Uterus (tissue), 4 donors: Measurements from ENCODE around the gene TXNDC11. TPM values are rescaled to one million over a fixed set of nuclear protein-coding genes. Genes with fewer than 3 reads are reported as not detected.

Experiments
- DNase-seq, 2 donors: peaks; one replicate each; pipeline ENCODE4 v3.0.0-alpha.2; 2019 to 2020
- H3K27ac ChIP-seq, 2 donors: fragments of 200-600 bp; sonication (generic); 1 replicate in 1 of 2; 2 replicates in 1 of 2; pipeline ENCODE4 v1.5.1; 2016 to 2018
- H3K27me3 ChIP-seq, 2 donors: fragments of 200-600 bp; sonication (generic); one replicate each; pipeline ENCODE4 v1.5.1; 2018 to 2019; ENCODE audit warnings: control low read depth in 1 of 2
- H3K36me3 ChIP-seq, 2 donors: fragments of 200-600 bp; sonication (generic); one replicate each; pipeline ENCODE4 v1.5.1; 2019; ENCODE audit warnings: control low read depth in 1 of 2
- H3K4me1 ChIP-seq, 2 donors: fragments of 200-600 bp; sonication (generic); one replicate each; pipeline ENCODE4 v1.5.1; 2018 to 2019; ENCODE audit warnings: control low read depth in 1 of 2
- H3K4me3 ChIP-seq, 2 donors: fragments of 200-600 bp; sonication (generic); 1 replicate in 1 of 2; 2 replicates in 1 of 2; pipeline ENCODE4 v1.5.1; 2018 to 2019; ENCODE audit warnings: mild to moderate bottlenecking in 1 of 2
- H3K9me3 ChIP-seq, 2 donors: fragments of 200-600 bp; sonication (generic); one replicate each; pipeline ENCODE4 v1.5.1; 2019; ENCODE audit warnings: control low read depth in 1 of 2
- POLR2A ChIP-seq, 2 donors: fragments of 450-650 bp; IDR thresholded peaks; one replicate each; pipeline ENCODE4 v1.6.1; 2016; ENCODE audit warnings: antibody characterized with exemption in 2 of 2, mild to moderate bottlenecking in 1 of 2, moderate library complexity in 1 of 2
- intact Hi-C: fragments of 100-400 bp; cut with DNase I; formaldehyde crosslinking; loops from one replicate; pipeline ENCODE4 v1.15.1; 2023; ENCODE audit warnings: low total_unique reads
- total RNA-seq, 4 donors: library from RNA; depleted of rRNA in 3 of 4; stranded (reverse); fragments of >200 nt in 3 of 4; gene quantifications; one replicate each; pipeline versions ENCODE4 v1.1.0 to v1.2.4, GENCODE V29; 2014 to 2023
- TF ChIP-seq, protein P1 (sequence below), 4 experiments: fragments of 200-600 bp in 2 of 4; fragments of 450-650 bp in 2 of 4; sonication (generic) in 2 of 4; IDR thresholded peaks; one replicate each; pipeline ENCODE4 v1.5.1; 2016 to 2019; ENCODE audit warnings: antibody characterized with exemption in 4 of 4, mild to moderate bottlenecking in 2 of 4, moderate library complexity in 1 of 4
- donor health status: DM: yes; HTN: yes; CAD: no.

TXNDC11 gene
- total RNA-seq, 4 donors from 2014 or later: 6.1 to 52.0 (median 40.0) TPM

DNA sequence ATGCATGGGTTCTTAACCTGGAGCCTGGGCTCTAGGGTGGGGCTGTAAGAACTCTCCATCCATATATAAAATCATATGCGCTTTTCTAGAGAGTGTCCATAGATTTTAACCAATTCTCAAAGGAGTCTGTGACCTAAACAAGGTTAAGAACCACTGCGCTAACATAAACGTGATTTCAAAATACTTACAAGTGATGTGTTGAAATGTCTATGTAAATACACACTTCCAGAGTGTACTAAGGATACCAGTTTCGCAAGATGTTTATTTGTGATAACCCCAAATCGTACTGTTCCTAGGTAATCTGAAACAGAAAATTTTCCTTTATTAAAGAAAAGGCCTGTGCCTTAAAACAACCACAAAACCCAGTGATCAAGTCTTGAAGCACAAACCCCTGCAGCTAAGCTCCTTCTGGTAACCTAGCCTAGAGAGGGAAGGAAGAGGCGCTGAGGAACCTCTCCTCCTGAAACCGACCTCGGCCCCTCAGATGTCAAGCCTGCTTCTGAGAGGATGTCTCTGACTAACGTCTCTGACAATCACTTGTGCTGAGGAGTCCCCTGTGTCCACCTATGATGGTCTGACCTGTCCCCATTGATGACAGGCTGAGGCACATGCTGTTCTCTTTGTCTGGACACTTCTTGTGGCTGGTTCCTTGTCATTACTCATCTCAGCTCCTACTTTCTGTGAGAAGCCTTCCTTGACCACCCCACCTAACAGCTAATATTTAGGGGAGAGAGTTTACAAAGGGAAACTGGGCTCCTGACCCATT lies 42.2 kb downstream of the TXNDC11 start:
- Histone ChIP-seq H3K4me3 (no peak overlapping the region), H3K4me1 (peaks cover 0 to under 1% of the 10 kb centered on the region in 2 donors), H3K36me3 (no peaks in the 10 kb centered on the region), H3K27ac (no peak overlapping the region), H3K9me3 (no peaks in the 10 kb centered on the region), H3K27me3 (no peaks in the 10 kb centered on the region)
- intact Hi-C loops: no loop called here
- no peak for DNase-seq
- TF ChIP-seq POLR2A (IDR thresholded peaks at IDR 0.05): no peak
- TF ChIP-seq, protein P1, sequence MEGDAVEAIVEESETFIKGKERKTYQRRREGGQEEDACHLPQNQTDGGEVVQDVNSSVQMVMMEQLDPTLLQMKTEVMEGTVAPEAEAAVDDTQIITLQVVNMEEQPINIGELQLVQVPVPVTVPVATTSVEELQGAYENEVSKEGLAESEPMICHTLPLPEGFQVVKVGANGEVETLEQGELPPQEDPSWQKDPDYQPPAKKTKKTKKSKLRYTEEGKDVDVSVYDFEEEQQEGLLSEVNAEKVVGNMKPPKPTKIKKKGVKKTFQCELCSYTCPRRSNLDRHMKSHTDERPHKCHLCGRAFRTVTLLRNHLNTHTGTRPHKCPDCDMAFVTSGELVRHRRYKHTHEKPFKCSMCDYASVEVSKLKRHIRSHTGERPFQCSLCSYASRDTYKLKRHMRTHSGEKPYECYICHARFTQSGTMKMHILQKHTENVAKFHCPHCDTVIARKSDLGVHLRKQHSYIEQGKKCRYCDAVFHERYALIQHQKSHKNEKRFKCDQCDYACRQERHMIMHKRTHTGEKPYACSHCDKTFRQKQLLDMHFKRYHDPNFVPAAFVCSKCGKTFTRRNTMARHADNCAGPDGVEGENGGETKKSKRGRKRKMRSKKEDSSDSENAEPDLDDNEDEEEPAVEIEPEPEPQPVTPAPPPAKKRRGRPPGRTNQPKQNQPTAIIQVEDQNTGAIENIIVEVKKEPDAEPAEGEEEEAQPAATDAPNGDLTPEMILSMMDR (IDR thresholded peaks at IDR 0.05): no peak

DNA sequence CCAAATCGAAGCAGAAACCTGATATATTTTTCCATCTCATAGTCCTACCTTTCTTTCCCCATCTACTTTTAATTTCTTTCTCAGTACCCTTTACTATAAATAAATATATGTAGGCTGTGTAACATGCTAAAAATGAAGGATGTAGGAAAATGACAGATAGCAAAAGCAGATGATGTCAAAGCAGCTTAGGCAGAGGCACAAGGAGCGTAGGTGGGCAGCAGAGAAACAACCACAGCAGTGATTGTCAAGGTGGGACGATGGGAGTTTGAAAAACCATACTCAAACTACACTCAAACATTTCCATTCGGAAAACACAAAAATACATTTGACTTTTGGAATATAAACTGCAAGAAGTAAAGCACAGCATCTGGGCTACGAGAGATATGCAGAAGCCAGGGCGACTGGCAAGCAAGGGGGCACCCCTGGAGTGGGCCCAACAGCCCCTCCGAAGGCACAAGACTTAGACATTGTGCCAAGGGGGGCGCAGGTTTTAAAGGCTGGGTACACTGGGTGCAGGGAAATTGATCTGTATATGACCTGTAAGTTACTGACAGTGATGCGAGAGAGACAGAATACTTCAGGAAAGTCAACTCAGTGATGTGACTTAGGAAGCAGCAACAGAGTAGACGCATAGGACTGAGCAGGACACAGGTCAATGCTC lies 43.3 kb downstream of the TXNDC11 start:
- no peak for TF ChIP-seq POLR2A (IDR thresholded peaks at IDR 0.05)
- TF ChIP-seq, protein P1 (IDR thresholded peaks at IDR 0.05): no peak
- H3K27me3 ChIP-seq: no peaks in the 10 kb centered on the region
- DNase-seq: no peak
- H3K27ac ChIP-seq: no peak overlapping the region
- no peaks in the 10 kb centered on the region for H3K36me3 ChIP-seq
- intact Hi-C loops: no loop called here
- no peak overlapping the region for H3K4me3 ChIP-seq
- no peaks in the 10 kb centered on the region for H3K9me3 ChIP-seq
- no peaks in the 10 kb centered on the region for H3K4me1 ChIP-seq

DNA sequence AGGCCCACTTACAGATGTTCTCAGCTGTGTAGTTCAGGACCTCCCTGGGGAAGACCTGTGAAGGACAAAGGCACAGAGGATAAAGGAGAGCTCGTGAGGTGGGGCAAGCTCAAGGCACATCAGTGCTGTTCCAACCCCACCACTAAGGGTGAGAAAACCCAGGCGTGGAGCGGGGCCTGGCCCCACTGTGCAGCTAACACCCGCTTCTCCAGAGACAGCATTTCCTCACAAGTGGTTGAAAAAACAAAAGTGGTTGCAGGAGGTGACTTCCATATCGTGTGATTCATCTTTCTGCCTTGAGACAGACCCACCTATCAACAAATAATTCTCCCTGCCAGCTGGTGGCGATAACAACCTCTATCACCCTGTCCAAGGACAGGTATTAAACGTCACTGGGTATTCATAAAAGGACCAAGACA lies 44.4 kb downstream of the TXNDC11 start:
- no peak overlapping the region for H3K27ac ChIP-seq
- TF ChIP-seq, protein P1 (IDR thresholded peaks at IDR 0.05): no peak
- no peak for TF ChIP-seq POLR2A (IDR thresholded peaks at IDR 0.05)
- H3K4me1 ChIP-seq: no peaks in the 10 kb centered on the region
- no peaks in the 10 kb centered on the region for H3K27me3 ChIP-seq
- no peaks in the 10 kb centered on the region for H3K9me3 ChIP-seq
- DNase-seq: no peak
- intact Hi-C loops: no loop called here
- H3K4me3 ChIP-seq: no peak overlapping the region
- no peaks in the 10 kb centered on the region for H3K36me3 ChIP-seq

DNA sequence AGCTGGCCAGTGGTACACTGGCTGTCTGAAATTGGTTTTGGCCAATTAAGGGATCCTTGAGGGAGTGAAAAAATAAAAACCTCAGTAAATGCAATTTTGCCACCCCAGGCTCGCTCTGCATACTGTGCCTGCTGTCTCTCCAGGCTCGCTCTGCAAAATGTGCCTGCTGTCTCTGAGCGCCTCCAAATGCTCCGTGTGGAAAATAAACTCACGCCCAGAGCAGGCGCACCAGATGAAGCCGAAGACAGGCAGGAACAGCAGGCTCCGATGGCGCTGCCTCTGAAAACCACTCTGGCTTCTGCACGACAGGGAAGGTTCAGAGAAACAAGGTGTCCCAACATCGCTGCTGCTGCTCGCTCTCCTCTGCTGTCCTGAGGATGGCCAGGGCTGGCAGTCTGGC lies 45.3 kb downstream of the TXNDC11 start:
- Histone ChIP-seq H3K4me1 (no peaks in the 10 kb centered on the region), H3K36me3 (no peaks in the 10 kb centered on the region), H3K27ac (no peak overlapping the region), H3K9me3 (no peaks in the 10 kb centered on the region), H3K27me3 (no peaks in the 10 kb centered on the region), H3K4me3 (no peak overlapping the region)
- no peak for DNase-seq
- intact Hi-C loops: no loop called here
- TF ChIP-seq, protein P1 (IDR thresholded peaks at IDR 0.05): no peak
- no peak for TF ChIP-seq POLR2A (IDR thresholded peaks at IDR 0.05)
